Ascending aorta (tissue), 2 donors: ENCODE results near the gene CHST11. TPM values are rescaled to one million over a fixed set of nuclear protein-coding genes. Genes with fewer than 3 reads are reported as not detected.

Experiments used
- DNase-seq, 2 donors: peaks; one replicate each; pipeline ENCODE4 v3.0.0-alpha.2; 2019; ENCODE audit warnings: low spot score in 2 of 2
- H3K27ac ChIP-seq, 2 donors: fragments of 200-600 bp; sonication (generic); one replicate each; pipeline ENCODE4 v1.5.1; 2016 to 2017; ENCODE audit warnings: mild to moderate bottlenecking in 1 of 2
- H3K27me3 ChIP-seq: fragments of 200-600 bp; sonication (generic); one replicate; pipeline ENCODE4 v1.5.1; 2017
- H3K36me3 ChIP-seq, 2 donors: fragments of 200-600 bp; sonication (generic); one replicate each; pipeline ENCODE4 v1.5.1; 2016
- H3K4me1 ChIP-seq, 2 donors: fragments of 200-600 bp; sonication (generic); one replicate each; pipeline ENCODE4 v1.5.1; 2016 to 2017; ENCODE audit warnings: mild to moderate bottlenecking in 1 of 2
- H3K4me3 ChIP-seq, 2 donors: fragments of 200-600 bp; sonication (generic); one replicate each; pipeline ENCODE4 v1.5.1; 2016 to 2017; ENCODE audit warnings: mild to moderate bottlenecking in 1 of 2
- H3K9me3 ChIP-seq, 2 donors: fragments of 200-600 bp; sonication (generic); one replicate each; pipeline ENCODE4 v1.5.1; 2016
- intact Hi-C: fragments of 100-400 bp; cut with DNase I; formaldehyde crosslinking; loops from one replicate; pipeline ENCODE4 v1.15.1; 2023
- total RNA-seq: library from RNA; depleted of rRNA; stranded (reverse); fragments of >200 nt; gene quantifications from one replicate; pipeline ENCODE4 v1.1.0, GENCODE V29; 2016
- TF ChIP-seq, protein P1 (sequence below), 3 experiments: fragments of 200-600 bp in 2 of 3; fragments of 450-650 bp in 1 of 3; sonication (generic) in 2 of 3; IDR thresholded peaks; one replicate each; pipeline ENCODE4 v1.5.1; 2016 to 2019; ENCODE audit warnings: antibody characterized with exemption in 3 of 3, mild to moderate bottlenecking in 1 of 3, moderate library complexity in 1 of 3

Gene CHST11
- total RNA-seq, 1 donor from 2014 or later, result 63.2 TPM

GRCh38 chr12:104704224-104704779 is 247.6 kb downstream of the CHST11 start:
- no peaks in the 10 kb centered on the region for H3K9me3 ChIP-seq
- no peaks in the 10 kb centered on the region for H3K36me3 ChIP-seq
- TF ChIP-seq, protein P1, sequence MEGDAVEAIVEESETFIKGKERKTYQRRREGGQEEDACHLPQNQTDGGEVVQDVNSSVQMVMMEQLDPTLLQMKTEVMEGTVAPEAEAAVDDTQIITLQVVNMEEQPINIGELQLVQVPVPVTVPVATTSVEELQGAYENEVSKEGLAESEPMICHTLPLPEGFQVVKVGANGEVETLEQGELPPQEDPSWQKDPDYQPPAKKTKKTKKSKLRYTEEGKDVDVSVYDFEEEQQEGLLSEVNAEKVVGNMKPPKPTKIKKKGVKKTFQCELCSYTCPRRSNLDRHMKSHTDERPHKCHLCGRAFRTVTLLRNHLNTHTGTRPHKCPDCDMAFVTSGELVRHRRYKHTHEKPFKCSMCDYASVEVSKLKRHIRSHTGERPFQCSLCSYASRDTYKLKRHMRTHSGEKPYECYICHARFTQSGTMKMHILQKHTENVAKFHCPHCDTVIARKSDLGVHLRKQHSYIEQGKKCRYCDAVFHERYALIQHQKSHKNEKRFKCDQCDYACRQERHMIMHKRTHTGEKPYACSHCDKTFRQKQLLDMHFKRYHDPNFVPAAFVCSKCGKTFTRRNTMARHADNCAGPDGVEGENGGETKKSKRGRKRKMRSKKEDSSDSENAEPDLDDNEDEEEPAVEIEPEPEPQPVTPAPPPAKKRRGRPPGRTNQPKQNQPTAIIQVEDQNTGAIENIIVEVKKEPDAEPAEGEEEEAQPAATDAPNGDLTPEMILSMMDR (IDR thresholded peaks at IDR 0.05), result no peak
- no peak overlapping the region for H3K4me3 ChIP-seq
- peaks cover 3 to 19% of the 10 kb centered on the region in 2 donors for H3K4me1 ChIP-seq
- DNase-seq, result no peak
- intact Hi-C loops, result loop anchor here (5.0 kb wide), 1 partner anchor 247 kb away; the partner anchor contains the start of gene CHST11
- H3K27ac ChIP-seq, result no peak overlapping the region
- no peaks in the 10 kb centered on the region for H3K27me3 ChIP-seq

DNA sequence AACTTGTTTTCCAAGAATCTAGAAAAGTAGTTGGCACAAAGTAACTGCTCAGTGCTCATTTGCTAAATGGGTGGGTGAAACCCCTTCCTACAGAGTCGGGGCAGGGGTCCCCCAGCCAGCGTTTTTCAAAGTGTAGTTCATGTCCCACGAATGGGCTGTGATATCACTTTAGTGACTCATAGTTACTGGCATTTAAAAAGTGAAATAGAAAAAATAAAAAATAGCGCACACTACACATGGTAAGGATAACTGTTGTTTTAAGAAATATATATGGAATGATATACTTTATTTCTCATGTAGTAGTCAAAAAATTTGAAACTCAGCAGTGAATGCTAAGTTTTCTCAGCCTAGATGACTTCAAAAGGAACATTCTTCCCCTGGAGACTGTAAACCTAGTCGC is 250.4 kb downstream of the CHST11 start:
- Histone ChIP-seq H3K27ac (no peak overlapping the region), H3K4me3 (no peak overlapping the region), H3K9me3 (no peaks in the 10 kb centered on the region), H3K27me3 (no peaks in the 10 kb centered on the region), H3K4me1 (peaks cover 10 to 33% of the 10 kb centered on the region in 2 donors), H3K36me3 (no peaks in the 10 kb centered on the region)
- DNase-seq, result no peak
- TF ChIP-seq, protein P1 (IDR thresholded peaks at IDR 0.05), result no peak
- intact Hi-C loops, result no loop called here

DNA sequence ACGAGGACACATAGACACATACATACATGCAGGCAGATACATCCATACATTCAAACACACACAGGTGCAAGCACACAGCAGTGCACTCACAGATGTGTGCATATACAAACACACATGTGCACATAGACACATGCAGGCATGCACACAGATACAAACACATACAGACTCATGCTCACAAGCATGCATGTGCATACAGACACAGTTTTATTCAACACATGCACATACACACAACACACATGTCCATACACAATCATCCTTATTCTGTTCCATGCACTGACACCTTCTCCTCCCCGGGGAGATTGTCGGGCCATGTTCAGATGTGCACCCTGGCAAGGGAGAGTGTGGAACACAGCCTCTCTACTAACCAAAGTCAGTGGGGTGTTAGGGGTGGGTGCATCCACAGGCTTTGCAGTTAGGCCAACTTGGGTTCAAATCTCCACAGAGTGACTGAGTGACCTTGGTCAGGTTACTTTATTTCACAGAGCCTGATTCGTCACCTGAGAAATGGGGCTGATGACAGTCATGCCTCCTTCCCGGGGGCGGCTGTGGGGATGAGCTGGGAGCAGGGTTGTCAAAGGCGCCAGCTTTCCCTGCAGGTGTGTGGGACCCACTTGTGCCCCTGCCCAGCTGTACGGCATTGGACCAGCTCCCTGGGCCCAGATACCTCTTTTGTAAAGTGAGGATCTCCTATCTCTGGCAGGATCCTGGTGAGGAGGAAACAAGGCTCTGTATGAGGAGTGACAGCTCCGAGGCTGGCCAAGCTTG is 251.2 kb downstream of the CHST11 start:
- Histone ChIP-seq H3K4me1 (peaks cover 10 to 30% of the 10 kb centered on the region in 2 donors), H3K36me3 (no peaks in the 10 kb centered on the region), H3K4me3 (no peak overlapping the region), H3K27ac (no peak overlapping the region), H3K27me3 (no peaks in the 10 kb centered on the region), H3K9me3 (no peaks in the 10 kb centered on the region)
- TF ChIP-seq, protein P1 (IDR thresholded peaks at IDR 0.05), result no peak
- intact Hi-C loops, result no loop called here
- DNase-seq, result no peak

GRCh38 chr12:104708891-104709290 is 252.1 kb downstream of the CHST11 start:
- Histone ChIP-seq H3K27ac (no peak overlapping the region), H3K36me3 (no peaks in the 10 kb centered on the region), H3K4me3 (no peak overlapping the region), H3K9me3 (no peaks in the 10 kb centered on the region), H3K27me3 (no peaks in the 10 kb centered on the region), H3K4me1 (peaks cover 10 to 23% of the 10 kb centered on the region in 2 donors)
- TF ChIP-seq, protein P1 (IDR thresholded peaks at IDR 0.05), result no peak
- intact Hi-C loops, result no loop called here
- no peak for DNase-seq

- Histone ChIP-seq H3K36me3 (no peaks in the 10 kb centered on the region), H3K9me3 (no peaks in the 10 kb centered on the region), H3K27me3 (no peaks in the 10 kb centered on the region), H3K4me3 (no peak overlapping the region), H3K4me1 (peaks cover 10 to 23% of the 10 kb centered on the region in 2 donors), H3K27ac (peak overlapping the region; percentile 4 to 34)
- TF ChIP-seq, protein P1 (IDR thresholded peaks at IDR 0.05), result no peak
- intact Hi-C loops, result no loop called here
- no peak for DNase-seq
Observed at GRCh38 chr12:104709692-104710435, 253.1 kb downstream of the CHST11 start.
